Activated CD4-positive, alpha-beta T cell treated with anti-CD3 and anti-CD28 coated beads, Interleukin-2, amount 10 ng/mL, durations not matched to agents 7 days and 5 days (primary cell): ENCODE measurements around the gene FOXL3. TPM values are rescaled to one million over a fixed set of nuclear protein-coding genes. Genes with fewer than 3 reads are reported as not detected.

Experiments used
- CTCF ChIA-PET: fragments of 350-600 bp; sonication (Branson Sonifier 250); formaldehyde crosslinking; loops from one replicate; lab custom pipeline; 2021; ENCODE audit warnings: antibody characterized with exemption; lab: Charles Lee
- POLR2A ChIA-PET: fragments of 350-600 bp; sonication (Branson Sonifier 250); formaldehyde crosslinking; loops from one replicate; lab custom pipeline; 2021; ENCODE audit warnings: antibody characterized with exemption; lab: Charles Lee
- DNase-seq: peaks from one replicate; pipeline ENCODE4 v3.0.0-alpha.2; 2020
- H3K27ac Mint-ChIP-seq: one replicate; pipeline ENCODE4 v1.8.0; 2021; ENCODE audit warnings: mild to moderate bottlenecking, moderate library complexity, mixed read lengths
- H3K27me3 Mint-ChIP-seq: one replicate; pipeline ENCODE4 v1.8.0; 2021; ENCODE audit warnings: mixed read lengths
- H3K36me3 Mint-ChIP-seq: one replicate; pipeline ENCODE4 v1.8.0; 2021; ENCODE audit warnings: low read depth, mixed read lengths
- H3K4me1 Mint-ChIP-seq: one replicate; pipeline ENCODE4 v1.8.0; 2021; ENCODE audit warnings: mixed read lengths
- H3K4me3 Mint-ChIP-seq: one replicate; pipeline ENCODE4 v1.8.0; 2021; ENCODE audit warnings: mild to moderate bottlenecking, moderate library complexity, mixed read lengths
- H3K9me3 Mint-ChIP-seq: one replicate; pipeline ENCODE4 v1.8.0; 2021; ENCODE audit warnings: mixed read lengths
- total RNA-seq, 2 experiments: library from RNA; stranded (reverse); gene quantifications; one replicate each; pipeline ENCODE4 v1.2.3, GENCODE V29; 2021

FOXL3 gene
- total RNA-seq, 2 experiments from 2014 or later: not detected

DNA sequence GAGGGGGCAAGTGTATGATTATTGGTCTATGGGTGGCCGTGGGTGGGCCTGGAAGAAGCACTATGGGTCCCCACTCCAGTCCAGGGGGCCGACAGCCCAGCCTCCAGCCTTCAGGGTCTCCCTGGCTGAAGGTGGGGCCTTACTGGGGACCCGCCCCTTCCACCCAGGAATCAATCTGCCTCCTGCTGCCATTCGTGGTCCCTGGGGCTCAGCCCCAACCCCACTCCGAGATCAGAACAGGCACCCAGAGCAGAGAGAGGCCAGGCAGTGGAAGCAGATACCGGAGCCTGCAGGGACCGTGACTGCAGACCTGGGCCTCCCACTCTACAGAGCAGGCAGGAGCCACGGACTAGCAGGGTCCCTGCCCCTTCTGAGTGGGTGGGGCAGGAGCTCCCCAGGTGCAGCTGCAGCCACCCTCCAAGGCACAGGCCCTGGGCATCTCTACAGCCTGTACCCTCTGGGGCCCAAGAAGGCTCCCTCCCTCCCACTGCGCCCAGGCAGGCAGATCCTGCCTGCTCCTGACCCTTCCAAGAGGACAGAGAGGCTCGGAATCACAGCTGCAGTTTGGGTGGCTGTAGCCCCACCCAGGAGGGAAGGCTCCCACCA, 13.6 kb upstream of the FOXL3 start:
- peaks cover 16% of the 10 kb centered on the region for H3K9me3 Mint-ChIP-seq
- POLR2A ChIA-PET: no interaction called here
- no peak overlapping the region for H3K4me3 Mint-ChIP-seq
- no peaks in the 10 kb centered on the region for H3K4me1 Mint-ChIP-seq
- DNase-seq: no peak
- H3K36me3 Mint-ChIP-seq: no peaks in the 10 kb centered on the region
- no peak overlapping the region for H3K27ac Mint-ChIP-seq
- CTCF ChIA-PET: interaction anchor here (1.0 to 3.5 kb wide), 3 partner anchors 11 to 14 kb away, joined by 4 to 14 read pairs (median 12); no protein-coding TSS in a partner anchor
- peaks cover 3% of the 10 kb centered on the region for H3K27me3 Mint-ChIP-seq

DNA sequence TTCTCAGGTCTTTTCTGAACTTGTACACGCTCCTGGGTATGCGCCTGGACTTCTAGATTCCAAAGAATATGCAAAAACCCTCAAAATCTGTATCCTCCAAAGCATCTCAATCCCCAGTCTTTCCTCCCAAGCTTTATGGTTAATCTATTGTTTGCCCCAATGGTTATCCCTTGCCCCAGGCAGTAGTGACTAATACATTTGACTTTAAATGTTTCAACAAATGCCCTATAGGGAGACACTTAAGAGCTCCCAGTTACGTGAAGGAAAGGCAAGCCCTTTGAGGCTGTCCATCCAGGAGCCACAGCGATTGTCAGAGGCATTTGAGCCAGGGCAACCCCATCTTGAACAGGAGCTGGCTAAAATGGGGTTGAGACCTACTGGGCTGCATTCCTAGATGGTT, 12.7 kb upstream of the FOXL3 start:
- Mint-ChIP-seq H3K9me3 (peaks cover 16% of the 10 kb centered on the region), H3K27me3 (peaks cover 3% of the 10 kb centered on the region), H3K36me3 (no peaks in the 10 kb centered on the region), H3K27ac (no peak overlapping the region), H3K4me1 (no peaks in the 10 kb centered on the region), H3K4me3 (no peak overlapping the region)
- ChIA-PET POLR2A (no interaction called here), CTCF (interaction anchor here (1.0 to 2.5 kb wide), 2 partner anchors 13 to 15 kb away, joined by 4 to 12 read pairs; no protein-coding TSS in a partner anchor)
- DNase-seq: no peak

DNA sequence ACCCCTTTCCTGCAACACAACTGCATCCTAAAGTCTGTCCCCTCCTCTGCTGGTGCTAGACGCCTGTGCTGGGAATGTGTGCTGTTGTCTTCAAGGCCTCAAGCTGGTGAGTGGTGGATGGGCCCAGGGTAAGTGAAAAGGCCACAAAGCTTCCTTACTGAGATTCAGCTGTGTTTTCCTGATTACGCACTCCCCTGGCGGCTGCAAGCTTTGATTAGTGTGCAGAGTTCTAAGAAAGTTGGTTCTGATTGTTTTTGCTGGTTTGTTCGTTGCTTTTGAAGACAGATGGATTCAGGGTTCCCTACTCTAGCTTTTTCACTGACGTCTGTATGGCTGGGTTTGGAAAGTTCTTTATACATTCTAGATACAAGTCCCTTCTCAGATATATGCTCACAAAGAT, 11.9 kb upstream of the FOXL3 start:
- H3K27ac Mint-ChIP-seq: no peak overlapping the region
- H3K27me3 Mint-ChIP-seq: peaks cover 3% of the 10 kb centered on the region
- H3K9me3 Mint-ChIP-seq: peaks cover 12% of the 10 kb centered on the region
- POLR2A ChIA-PET: no interaction called here
- H3K4me3 Mint-ChIP-seq: no peak overlapping the region
- no peak for DNase-seq
- CTCF ChIA-PET: interaction anchor here (2.5 kb wide), 1 partner anchor 14 kb away, joined by 12 read pairs; no protein-coding TSS in a partner anchor
- no peaks in the 10 kb centered on the region for H3K36me3 Mint-ChIP-seq
- H3K4me1 Mint-ChIP-seq: no peaks in the 10 kb centered on the region

DNA sequence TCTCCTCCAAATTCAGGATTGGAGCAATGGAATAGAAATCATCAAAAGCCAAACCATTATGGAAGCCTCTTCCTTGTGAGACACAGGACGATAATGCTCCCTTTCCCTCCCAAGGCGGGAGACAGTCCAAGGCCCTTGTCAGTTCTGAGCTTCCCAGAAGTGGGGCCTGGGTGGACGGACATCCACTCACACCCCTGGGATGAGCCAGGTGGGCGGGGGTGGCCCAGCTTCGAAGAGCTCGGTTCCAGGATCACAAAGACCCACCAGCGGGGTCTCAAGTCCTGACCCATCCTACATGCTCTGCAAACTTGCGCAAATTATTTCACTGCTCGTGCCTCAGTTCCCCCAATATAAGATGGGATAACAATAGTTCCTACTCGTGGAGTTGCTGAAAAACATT, 10.1 kb upstream of the FOXL3 start:
- no peak for DNase-seq
- ChIA-PET CTCF (interaction anchor here (0.5 to 1.6 kb wide), 3 partner anchors 16 to 50 kb away, joined by 3 to 4 read pairs (median 3); no protein-coding TSS in a partner anchor), POLR2A (no interaction called here)
- Mint-ChIP-seq H3K27ac (no peak overlapping the region), H3K4me1 (no peaks in the 10 kb centered on the region), H3K36me3 (no peaks in the 10 kb centered on the region), H3K4me3 (no peak overlapping the region), H3K9me3 (peaks cover 9% of the 10 kb centered on the region), H3K27me3 (peaks cover 3% of the 10 kb centered on the region)

DNA sequence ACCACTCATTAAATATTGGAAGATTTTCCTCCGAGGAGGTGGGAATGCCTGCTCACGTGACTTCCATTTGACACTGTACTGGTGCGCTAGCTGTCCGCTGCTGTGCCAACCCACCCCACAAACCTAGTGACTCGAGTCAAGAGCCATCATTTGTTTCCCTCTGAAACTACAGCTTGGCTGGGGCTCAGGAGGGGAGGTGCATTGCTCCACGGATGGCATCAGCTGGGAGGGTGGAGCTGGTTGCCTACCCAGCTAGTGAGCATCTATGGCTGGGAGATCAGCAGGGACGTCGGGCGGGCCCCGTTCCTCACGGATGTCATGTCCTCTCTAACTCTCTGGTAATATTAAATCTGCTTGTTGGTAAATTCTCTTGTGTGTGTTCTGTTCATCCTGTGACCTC, 9.5 kb upstream of the FOXL3 start:
- Mint-ChIP-seq H3K27ac (no peak overlapping the region), H3K4me1 (no peaks in the 10 kb centered on the region), H3K36me3 (no peaks in the 10 kb centered on the region), H3K9me3 (peaks cover 5% of the 10 kb centered on the region), H3K4me3 (no peak overlapping the region), H3K27me3 (peaks cover 3% of the 10 kb centered on the region)
- ChIA-PET POLR2A (no interaction called here), CTCF (interaction anchor here (0.5 to 1.6 kb wide), 3 partner anchors 17 to 50 kb away, joined by 3 to 4 read pairs (median 3); no protein-coding TSS in a partner anchor)
- DNase-seq: no peak

DNA sequence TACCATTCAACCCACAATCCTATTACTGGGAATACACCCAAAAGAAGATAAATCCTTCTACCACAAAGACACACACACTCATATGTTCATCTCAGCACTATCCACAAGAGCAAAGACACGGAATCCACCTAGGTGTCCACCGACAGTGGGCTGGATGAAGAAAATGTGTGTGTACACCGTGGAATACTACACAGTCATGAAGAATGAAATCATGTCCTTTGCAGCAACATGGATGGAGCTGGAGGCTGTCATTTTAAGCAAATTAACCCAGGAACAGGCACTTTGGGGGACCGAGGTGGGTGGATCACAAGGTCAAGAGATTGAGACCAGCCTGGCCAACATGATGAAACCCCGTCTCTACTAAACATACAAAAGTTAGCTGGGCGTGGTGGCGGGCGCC, 8.3 kb upstream of the FOXL3 start:
- Mint-ChIP-seq H3K27me3 (peaks cover 3% of the 10 kb centered on the region), H3K9me3 (peaks cover 5% of the 10 kb centered on the region), H3K36me3 (no peaks in the 10 kb centered on the region), H3K27ac (no peak overlapping the region), H3K4me3 (no peak overlapping the region), H3K4me1 (no peaks in the 10 kb centered on the region)
- DNase-seq: no peak
- POLR2A ChIA-PET: no interaction called here
- CTCF ChIA-PET: no interaction called here

DNA sequence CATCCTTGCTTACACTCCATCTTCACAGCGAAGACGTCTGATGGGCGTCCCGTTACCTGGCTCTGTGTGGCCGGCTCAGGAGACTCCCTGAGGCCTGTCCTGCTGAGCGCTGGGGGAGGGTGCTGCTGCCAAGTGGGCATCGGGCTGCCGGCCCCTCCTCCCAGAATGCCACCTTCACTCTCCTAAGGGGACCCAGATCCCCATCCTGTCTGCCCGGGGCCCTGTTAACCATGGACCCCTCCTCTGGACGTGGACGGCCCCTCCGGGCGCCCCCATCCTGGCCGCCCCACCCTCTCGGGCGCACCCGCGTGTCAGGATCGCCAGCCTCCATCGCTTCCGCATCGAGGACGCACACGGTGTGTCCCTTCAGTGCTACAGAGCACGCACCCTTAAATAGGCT, 7.3 kb upstream of the FOXL3 start:
- DNase-seq: no peak
- Mint-ChIP-seq H3K36me3 (no peaks in the 10 kb centered on the region), H3K4me1 (no peaks in the 10 kb centered on the region), H3K9me3 (no peaks in the 10 kb centered on the region), H3K27ac (no peak overlapping the region), H3K27me3 (peaks cover 3% of the 10 kb centered on the region), H3K4me3 (no peak overlapping the region)
- ChIA-PET POLR2A (no interaction called here), CTCF (no interaction called here)

DNA sequence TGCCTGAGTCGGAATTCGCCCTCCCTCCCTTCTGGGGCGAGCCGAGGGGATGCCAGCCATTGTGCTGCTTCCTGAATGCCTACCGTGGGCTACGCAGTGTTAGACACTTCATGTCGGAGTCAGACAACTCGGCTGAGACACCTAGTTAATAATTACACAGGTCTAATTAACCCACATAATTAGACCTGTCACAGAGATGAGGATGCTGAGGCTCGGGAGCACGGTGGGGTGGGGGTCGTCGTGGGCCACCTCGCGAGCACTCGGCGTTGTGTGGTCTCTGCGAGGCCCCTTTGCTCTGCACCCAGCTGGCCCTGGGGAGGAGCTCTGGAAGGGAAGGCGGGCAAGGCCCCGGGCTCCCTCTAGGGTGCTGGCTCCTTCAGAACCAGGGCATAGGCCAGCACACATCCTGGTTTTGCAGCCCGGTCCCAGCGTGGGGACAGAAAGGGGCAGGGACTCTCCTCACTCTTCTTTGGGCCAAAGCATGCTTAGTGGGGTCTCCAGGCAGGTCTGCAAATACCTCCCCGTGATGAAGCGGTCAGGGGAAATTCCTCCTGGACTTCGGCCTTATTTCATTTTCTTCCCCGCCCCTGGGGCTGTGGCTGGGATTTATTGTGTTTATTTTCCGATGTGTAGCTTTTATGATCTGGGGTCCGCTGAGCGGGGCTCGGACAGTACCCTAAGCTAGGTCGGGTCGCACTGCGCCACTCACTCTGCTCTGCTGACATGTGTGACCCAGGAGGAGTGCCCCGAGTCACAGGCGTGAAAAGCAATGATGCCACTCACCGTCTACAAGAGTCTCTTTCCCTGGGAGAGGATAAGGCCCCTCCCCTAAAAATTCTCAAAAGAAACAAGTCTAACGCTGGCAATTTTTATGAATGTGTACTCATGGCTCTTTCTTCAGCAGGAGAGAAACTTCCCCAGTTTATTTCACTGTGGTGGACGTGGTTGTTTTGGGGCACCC, 4.9 kb upstream of the FOXL3 start:
- Mint-ChIP-seq H3K4me3 (no peak overlapping the region), H3K4me1 (no peaks in the 10 kb centered on the region), H3K27ac (no peak overlapping the region), H3K9me3 (no peaks in the 10 kb centered on the region), H3K36me3 (no peaks in the 10 kb centered on the region), H3K27me3 (peaks cover 11% of the 10 kb centered on the region)
- ChIA-PET CTCF (interaction anchor here (0.6 kb wide), 1 partner anchor 10 kb away, joined by 3 read pairs; no protein-coding TSS in a partner anchor), POLR2A (no interaction called here)
- no peak for DNase-seq

DNA sequence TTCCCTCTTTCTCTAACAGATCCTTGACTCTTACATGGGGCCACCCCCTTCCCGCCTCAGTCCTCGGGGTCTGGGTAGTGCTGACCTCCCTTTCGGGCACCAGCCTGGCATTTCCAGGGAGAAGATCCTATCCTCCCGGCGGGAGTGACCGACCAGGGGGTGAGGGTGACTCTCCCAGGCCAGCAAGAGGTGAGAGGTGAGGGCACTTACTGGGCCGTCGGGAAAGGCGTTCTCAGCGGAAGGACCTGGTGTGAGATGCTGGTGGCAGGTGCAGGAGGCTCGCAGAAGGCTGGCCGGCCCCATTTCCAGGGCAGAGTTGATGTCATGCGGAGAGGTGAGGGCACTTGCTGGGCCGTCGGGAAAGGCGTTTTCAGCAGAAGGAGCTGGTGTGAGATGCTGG, 4.2 kb upstream of the FOXL3 start:
- Mint-ChIP-seq H3K4me1 (no peaks in the 10 kb centered on the region), H3K4me3 (no peak overlapping the region), H3K36me3 (no peaks in the 10 kb centered on the region), H3K9me3 (no peaks in the 10 kb centered on the region), H3K27ac (no peak overlapping the region), H3K27me3 (peaks cover 11% of the 10 kb centered on the region)
- ChIA-PET POLR2A (no interaction called here), CTCF (no interaction called here)
- DNase-seq: no peak

DNA sequence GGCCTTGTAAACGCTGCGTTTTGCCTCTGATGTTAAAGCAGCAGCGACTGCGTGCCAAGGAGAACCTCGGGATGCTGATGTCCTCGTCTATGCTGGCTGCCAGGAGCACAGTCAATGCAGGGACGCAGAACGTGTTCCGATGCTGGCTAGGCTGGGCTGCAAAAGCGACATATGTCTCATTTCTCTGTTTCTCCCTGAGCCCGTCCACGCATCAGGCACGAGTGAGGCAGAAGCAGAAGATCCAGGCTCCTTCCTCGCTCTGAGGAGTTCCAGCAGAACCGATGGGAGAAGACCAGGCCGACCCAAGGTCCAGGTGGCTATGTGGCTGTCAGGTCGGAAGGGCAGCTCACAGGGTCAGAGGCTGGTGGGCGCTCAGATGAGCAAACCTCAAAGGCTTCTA, 3.7 kb upstream of the FOXL3 start:
- CTCF ChIA-PET: no interaction called here
- H3K27ac Mint-ChIP-seq: no peak overlapping the region
- no peaks in the 10 kb centered on the region for H3K9me3 Mint-ChIP-seq
- no peaks in the 10 kb centered on the region for H3K4me1 Mint-ChIP-seq
- no peaks in the 10 kb centered on the region for H3K36me3 Mint-ChIP-seq
- POLR2A ChIA-PET: no interaction called here
- no peak for DNase-seq
- no peak overlapping the region for H3K4me3 Mint-ChIP-seq
- peaks cover 11% of the 10 kb centered on the region for H3K27me3 Mint-ChIP-seq

DNA sequence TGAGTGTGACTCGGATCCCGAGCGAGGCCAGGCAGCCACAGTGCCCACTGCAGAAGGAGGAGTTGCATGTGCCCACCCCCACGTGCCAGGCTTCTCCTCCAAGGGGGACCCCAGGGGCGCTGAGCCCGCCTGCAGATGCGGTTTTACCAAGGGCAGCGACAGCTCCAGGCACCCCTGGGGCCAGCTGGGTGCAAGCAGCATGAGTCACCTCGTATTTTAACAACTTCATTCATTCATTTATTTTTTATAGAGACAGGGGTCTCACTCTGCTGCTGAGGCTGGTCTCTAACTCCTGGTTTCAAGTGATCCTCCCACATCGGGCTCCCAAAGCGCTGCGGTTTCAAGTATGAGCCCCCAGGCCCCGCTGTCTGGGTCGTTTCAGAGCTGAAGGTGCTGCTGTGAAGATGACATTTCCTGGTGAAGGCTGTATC, 1.3 kb upstream of the FOXL3 start:
- ChIA-PET POLR2A (interaction anchor here (0.7 kb wide), 1 partner anchor 101 kb away, joined by 5 read pairs; no protein-coding TSS in a partner anchor), CTCF (no interaction called here)
- Mint-ChIP-seq H3K27me3 (peaks cover 27% of the 10 kb centered on the region), H3K4me1 (no peaks in the 10 kb centered on the region), H3K4me3 (no peak overlapping the region), H3K27ac (peak overlapping the region; percentile 19), H3K36me3 (no peaks in the 10 kb centered on the region), H3K9me3 (no peaks in the 10 kb centered on the region)
- no peak for DNase-seq

DNA sequence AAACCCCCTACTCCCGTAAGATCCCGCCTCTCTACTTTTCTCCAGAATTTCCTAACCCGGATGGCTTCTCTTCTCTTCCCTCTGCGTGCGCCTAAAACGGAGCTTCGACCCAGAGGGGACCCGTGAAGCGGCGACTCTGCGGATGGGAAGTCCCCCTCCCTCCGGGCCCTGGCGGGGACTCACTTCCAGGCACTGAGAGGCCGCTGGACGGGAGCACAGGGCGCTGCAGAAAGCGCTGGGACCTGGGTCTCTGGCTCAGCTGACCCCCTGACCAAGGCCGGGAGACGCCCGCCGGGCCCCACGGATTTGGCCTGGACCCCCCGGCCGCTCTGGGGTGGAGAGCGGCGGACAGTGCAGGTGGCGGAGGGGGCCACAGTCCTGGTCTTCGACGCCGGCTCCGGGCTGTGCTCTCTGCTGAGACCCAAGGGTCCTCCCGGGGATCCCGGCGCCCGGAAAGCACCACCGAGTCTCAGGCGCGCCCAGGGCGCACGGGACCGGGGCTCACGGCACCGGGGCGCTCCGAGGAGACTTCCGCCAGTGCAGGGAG, 688 bp upstream of the FOXL3 start:
- no peak for DNase-seq
- POLR2A ChIA-PET: interaction anchor here (0.7 kb wide), 1 partner anchor 101 kb away, joined by 5 read pairs; no protein-coding TSS in a partner anchor
- CTCF ChIA-PET: no interaction called here
- Mint-ChIP-seq H3K4me3 (no peak overlapping the region), H3K27ac (no peak overlapping the region), H3K9me3 (no peaks in the 10 kb centered on the region), H3K27me3 (peaks cover 27% of the 10 kb centered on the region), H3K36me3 (no peaks in the 10 kb centered on the region), H3K4me1 (no peaks in the 10 kb centered on the region)
